ENCODE data around the gene CTSL.

The CTSL gene

GRCh38 chr9:87701931-87702421, 23.9 kb upstream of the CTSL start:
- no peak for DNase-seq

- DNase-seq: no peak
Measured at GRCh38 chr9:87702921-87703320, 23.0 kb upstream of the CTSL start.

DNA sequence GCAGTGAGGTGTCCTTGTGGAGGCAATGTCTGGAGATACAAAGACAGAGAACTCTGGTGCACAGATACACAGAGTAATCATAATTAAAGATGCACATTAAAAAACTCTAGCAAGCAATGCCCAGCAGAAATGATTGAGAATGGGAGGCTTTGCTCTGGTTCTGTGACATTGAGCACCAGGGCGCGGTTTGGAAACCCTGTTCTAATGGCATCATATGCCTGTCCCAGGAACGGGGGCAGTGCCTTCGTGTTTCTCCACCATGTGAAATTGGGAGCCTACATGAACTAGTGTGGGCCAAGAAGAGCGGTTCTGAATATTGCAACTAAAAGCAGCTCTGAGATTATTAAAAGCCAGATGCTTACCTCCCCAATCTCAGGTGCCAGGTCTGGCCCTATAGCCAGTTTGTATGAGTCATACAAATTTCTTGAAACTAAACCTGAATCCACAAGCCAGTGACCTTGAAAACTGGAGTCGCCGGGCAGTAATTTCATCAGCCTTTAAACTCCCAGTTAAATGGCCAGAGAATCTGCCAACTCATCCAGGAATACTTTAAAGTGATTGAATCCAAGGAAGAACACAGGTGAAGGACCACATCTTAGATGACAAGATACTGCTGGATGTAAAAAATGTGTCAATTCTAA, 22.2 kb upstream of the CTSL start:
- no peak for DNase-seq

DNA sequence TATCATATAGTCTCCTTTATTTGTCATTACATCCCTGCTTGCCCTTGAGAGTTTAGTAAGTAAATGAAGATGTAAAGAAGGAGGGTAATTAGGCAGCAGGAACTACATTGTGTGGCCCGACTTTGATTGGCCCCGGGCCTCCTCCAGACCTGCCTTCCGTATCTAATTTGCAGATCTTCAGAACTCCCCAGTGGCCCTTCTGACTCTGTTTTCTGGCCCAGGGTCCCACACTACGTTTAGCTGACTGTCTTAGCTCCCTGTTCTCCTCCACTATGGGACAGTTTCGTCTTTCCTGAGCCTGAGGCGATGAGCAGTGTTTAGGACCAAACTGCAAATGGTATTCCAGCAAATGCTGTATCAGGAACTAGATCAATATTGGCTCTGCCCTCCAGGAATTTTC, 21.6 kb upstream of the CTSL start:
- DNase-seq: no peak

GRCh38 chr9:87706066-87706739, 19.7 kb upstream of the CTSL start:
- no peak for DNase-seq

DNA sequence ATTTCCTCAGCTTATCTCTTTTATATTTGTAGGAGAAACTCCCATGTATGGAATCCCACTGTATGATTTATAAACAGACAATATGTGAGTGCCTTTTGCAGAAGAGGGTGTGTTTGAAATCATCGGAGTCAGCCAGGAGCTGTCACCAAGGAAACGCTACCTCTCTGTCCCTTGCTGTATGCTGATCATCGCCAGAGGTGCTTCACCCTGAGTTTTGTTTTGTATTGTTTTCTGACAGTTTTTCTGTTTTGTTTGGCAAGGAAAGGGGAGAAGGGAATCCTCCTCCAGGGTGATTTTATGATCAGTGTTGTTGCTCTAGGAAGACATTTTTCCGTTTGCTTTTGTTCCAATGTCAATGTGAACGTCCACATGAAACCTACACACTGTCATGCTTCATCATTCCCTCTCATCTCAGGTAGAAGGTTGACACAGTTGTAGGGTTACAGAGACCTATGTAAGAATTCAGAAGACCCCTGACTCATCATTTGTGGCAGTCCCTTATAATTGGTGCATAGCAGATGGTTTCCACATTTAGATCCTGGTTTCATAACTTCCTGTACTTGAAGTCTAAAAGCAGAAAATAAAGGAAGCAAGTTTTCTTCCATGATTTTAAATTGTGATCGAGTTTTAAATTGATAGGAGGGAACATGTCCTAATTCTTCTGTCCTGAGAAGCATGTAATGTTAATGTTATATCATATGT, 18.0 kb upstream of the CTSL start:
- DNase-seq: no peak

GRCh38 chr9:87708546-87708945, 17.4 kb upstream of the CTSL start:
- no peak for DNase-seq

- no peak for DNase-seq
Measured at GRCh38 chr9:87708986-87709728, 16.8 kb upstream of the CTSL start.

GRCh38 chr9:87710443-87710842, 15.5 kb upstream of the CTSL start:
- no peak for DNase-seq

GRCh38 chr9:87711857-87712800, 13.8 kb upstream of the CTSL start:
- no peak for DNase-seq

- DNase-seq: no peak
Measured at GRCh38 chr9:87712801-87713277, 13.1 kb upstream of the CTSL start.

DNA sequence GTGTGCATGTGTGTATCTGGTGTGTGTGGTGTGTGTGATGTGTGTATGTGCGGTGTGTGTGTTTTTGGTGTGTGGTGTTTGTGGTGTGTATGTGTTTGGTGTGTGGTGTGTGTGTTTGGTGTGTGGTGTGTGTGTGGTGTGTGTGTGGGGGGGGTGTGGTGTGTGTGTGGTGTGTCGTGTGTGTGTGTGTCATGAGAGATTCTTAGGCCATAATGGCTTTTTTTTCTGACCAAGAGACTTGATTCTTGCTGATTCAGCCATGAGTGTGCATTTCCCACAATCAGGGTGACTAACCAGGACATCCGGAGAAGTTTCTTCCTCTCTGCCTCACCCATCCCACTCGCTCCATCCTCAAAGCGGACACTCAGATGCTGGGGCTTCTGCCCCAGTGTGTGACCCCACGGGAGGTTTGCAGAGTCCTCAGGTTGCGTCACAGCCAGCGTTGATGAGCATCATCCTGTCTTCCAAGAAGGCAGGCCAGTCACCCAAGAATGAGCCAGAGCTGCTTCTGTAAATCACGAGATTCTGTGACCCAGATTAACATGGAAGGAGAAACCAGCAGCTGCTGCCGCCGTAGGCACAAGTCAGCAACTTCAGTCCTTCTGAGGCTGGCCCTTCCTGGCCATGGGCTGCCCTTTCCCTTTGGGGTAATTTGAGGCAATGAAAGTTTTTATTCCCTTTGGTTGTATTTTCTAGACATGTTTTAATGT, 12.5 kb upstream of the CTSL start:
- DNase-seq: peak; percentile 47

DNA sequence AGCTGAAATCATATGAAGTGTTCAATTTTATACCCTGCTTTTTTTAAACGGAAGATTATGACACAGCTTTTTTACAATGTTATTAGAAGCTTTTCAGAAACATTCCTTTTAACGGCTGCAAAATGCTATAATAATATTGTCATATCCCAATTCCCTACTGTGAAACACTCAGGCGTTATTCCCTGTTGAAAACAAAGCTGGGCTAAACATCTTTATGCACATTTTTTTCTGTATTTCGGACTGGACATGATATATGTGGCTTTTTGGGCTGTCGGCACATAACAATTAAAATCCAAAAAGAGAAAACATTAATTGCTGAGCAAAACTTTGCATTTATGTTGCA, 12.0 kb upstream of the CTSL start:
- no peak for DNase-seq

DNA sequence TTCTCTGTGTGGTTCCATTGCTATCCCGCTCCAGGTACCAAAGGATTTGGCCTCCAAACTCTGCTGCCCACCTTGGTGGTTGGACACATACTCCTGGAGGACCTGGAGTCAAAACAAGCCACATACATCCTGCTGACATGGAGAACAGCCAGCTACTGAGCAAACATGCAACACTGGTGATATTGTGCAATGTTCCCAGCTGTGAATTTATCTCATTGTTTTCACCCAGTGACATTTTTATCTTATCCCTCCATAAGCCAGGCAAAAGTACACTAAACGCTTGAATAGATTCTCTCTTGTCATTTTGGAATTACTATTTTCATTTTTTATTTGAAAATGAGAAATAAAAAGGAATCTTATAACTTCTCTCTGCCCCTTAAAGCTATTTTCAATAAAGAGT, 11.1 kb upstream of the CTSL start:
- no peak for DNase-seq

DNA sequence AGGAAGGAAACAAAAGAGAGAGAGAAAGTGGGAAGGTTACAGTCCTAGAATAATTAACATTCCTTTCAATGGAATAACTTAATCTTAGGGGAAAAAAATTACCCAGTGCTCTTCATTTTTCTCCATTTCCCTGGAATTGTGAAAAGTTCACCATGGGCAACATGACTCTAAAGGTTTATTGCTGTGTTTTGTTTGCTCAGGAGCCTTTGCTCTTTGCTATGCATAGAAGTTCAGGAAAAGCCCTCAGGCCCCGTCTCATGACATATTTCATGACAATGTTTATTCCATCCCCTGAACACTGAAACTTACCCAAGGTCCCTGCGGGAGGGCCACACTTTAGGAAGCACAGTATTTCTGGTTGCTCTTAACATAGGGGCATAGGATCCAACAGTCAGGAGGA, 9.8 kb upstream of the CTSL start:
- DNase-seq: no peak

DNA sequence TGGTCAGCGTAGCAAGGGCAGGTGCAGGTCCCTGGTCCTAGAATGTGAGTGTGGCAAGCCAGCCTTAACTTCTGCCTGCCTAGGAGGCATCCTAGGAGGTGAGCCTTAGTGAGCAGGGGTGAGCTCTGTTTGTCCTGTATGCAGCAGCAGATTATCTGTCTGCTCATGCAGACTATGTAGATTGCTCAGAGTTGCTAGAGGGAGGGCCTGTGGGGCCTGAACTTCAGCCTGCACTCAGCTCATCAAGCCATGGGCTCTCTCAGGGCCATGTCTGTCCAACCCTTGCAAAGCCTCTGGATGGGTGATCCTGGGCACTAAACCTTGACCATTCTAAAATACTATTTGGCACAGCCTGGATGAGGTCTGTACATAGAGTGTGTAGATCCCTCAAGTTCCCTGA, 8.5 kb upstream of the CTSL start:
- no peak for DNase-seq

DNA sequence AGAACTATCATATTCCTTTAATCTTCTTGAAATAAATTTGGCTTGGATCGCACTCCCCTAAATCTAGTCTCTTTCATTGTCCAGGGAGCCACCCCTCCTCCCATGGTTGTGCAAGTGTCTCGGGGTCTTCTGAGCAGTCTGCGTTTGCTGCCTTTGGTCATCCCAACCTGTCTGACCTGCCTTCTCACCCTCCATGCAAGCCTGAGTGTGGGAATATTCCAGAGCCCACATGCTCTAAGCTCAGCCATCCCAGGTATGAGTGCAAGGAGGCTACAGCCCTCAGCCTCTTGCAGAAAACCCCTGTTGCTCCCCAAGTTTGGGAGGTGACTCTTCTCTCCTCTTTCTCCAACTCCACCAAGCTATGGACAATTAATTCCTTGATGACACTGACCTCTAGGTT, 7.7 kb upstream of the CTSL start:
- DNase-seq: no peak

GRCh38 chr9:87718852-87719612, 6.9 kb upstream of the CTSL start:
- no peak for DNase-seq

DNA sequence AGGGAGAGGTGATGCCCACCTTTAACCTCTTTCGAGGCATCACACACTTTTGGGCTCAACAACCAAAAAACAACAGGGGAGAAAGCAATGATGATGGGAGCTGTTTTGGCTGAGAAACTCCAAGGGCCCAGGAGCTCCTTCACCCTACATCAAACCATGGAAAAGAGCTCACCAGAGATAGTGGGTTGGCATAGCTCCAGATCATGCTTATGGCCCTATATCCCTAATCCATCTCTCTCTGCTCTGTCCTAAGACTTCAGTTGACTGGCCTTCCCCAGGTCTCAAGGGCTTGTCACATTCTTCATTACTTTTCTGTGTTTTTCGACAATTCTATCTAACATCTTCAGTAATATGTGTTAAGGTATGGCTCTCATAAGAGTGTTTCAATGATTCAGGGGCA, 5.7 kb upstream of the CTSL start:
- DNase-seq: no peak

GRCh38 chr9:87722393-87723088, 3.4 kb upstream of the CTSL start:
- DNase-seq: no peak

All from stimulated activated CD4-positive, alpha-beta T cell treated with anti-CD3 and anti-CD28 coated beads, Interleukin-4, amount 100 ng/mL, for 1 hour (primary cell).